HepG2 (cell line): ENCODE data around the gene B3GNT2. TPM values are rescaled to one million over a fixed set of nuclear protein-coding genes. Genes with fewer than 3 reads are reported as not detected.
A peak's percentile ranks its signal among the peaks of the same experiment; 100 is the strongest.

ENCODE experiments used
- ATAC-seq: fragments of 200-7000 bp; cut with Tn5 transposase; 3 replicates; pipeline ENCODE4 v1.9.1; 2020; ENCODE audit warnings: mild to moderate bottlenecking, moderate library complexity
- BruUV-seq: library from RNA; stranded (reverse); fragments of 400-500 nt; replicated peaks from 2 replicates; lab custom pipeline; 2021; lab: Mats Ljungman, UMichigan
- CTCF ChIA-PET: fragments of 300-600 bp; formaldehyde crosslinking; extraction: SDS; loops from one replicate; lab custom pipeline; 2021; ENCODE audit warnings: low total read pairs, inconsistent platforms, low intra/inter-chr PET ratio; lab: Yijun Ruan, JAX
- POLR2A ChIA-PET: fragments of 350-600 bp; sonication (Branson Sonifier 250); formaldehyde crosslinking; loops from one replicate; lab custom pipeline; 2020; ENCODE audit warnings: antibody characterized with exemption, inconsistent platforms; lab: Yijun Ruan, JAX
- DNase-seq: peaks from one replicate; pipeline ENCODE4 v3.0.0-alpha.2; 2015; ENCODE audit warnings: low spot score
- FAIRE-seq: peaks from 3 replicates; lab custom pipeline; 2011; peaks lifted over from hg19 to GRCh38; lab: Jason Lieb, UNC
- H2AFZ ChIP-seq: one replicate; pipeline ENCODE4 v1.6.1; 2011; ENCODE audit warnings: low read length, inconsistent platforms
- H3K27ac ChIP-seq: fragments of 300-600 bp; 3 replicates; pipeline ENCODE4 v1.8.0; 2011; ENCODE audit warnings: mixed run types, mild to moderate bottlenecking, mixed read lengths, low read length, inconsistent platforms; ENCODE audit not compliant: insufficient read depth; ENCODE audit errors: extremely low read length
- H3K27me3 ChIP-seq, 2 experiments: fragments of 200-600 bp in 1 of 2; 2 replicates in 1 of 2; 3 replicates in 1 of 2; pipeline versions ENCODE4 v1.6.0 to v1.8.0; 2011; ENCODE audit warnings: low read length in 2 of 2, mild to moderate bottlenecking in 2 of 2, moderate library complexity in 2 of 2, inconsistent platforms in 1 of 2; ENCODE audit not compliant: insufficient read depth in 2 of 2, control insufficient read depth in 1 of 2
- H3K36me3 ChIP-seq, 2 experiments: fragments of 200-600 bp in 1 of 2; replicated peaks in 1 of 2; 2 replicates in 1 of 2; 3 replicates in 1 of 2; pipeline versions ENCODE4 v1.5.1 to v1.8.0; 2011; ENCODE audit warnings: low read length in 2 of 2, inconsistent platforms in 1 of 2; ENCODE audit not compliant: insufficient read depth in 2 of 2, control insufficient read depth in 1 of 2
- H3K4me1 ChIP-seq: 2 replicates; pipeline ENCODE4 v1.5.1; 2012; ENCODE audit warnings: low read length, inconsistent platforms; ENCODE audit not compliant: insufficient read depth
- H3K4me2 ChIP-seq: 2 replicates; pipeline ENCODE4 v1.6.0; 2011; ENCODE audit warnings: low read depth, low read length, inconsistent platforms
- H3K4me3 ChIP-seq, 3 experiments: fragments of 200-600 bp in 1 of 3; sonication (generic), shearing (Covaris generic) in 1 of 3; replicated peaks in 1 of 3; 2 replicates each; pipeline ENCODE4 v1.5.1; 2011 to 2016; ENCODE audit warnings: low read length in 3 of 3, inconsistent platforms in 2 of 3, low read depth in 2 of 3, mild to moderate bottlenecking in 2 of 3, control low read depth in 1 of 3, mixed read lengths in 1 of 3; ENCODE audit not compliant: insufficient read depth in 1 of 3
- H3K79me2 ChIP-seq: one replicate; pipeline ENCODE4 v1.6.1; 2011; ENCODE audit warnings: low read length, inconsistent platforms; ENCODE audit not compliant: insufficient read depth
- H3K9ac ChIP-seq: 2 replicates; pipeline ENCODE4 v1.6.0; 2011; ENCODE audit warnings: mild to moderate bottlenecking, low read depth, low read length, inconsistent platforms; ENCODE audit not compliant: insufficient read depth
- H3K9me3 ChIP-seq: 2 replicates; pipeline ENCODE4 v1.5.1; 2012; ENCODE audit warnings: mild to moderate bottlenecking, low read length
- H4K20me1 ChIP-seq: 2 replicates; pipeline ENCODE4 v1.6.0; 2011; ENCODE audit warnings: inconsistent platforms, mild to moderate bottlenecking, low read length, moderate library complexity; ENCODE audit not compliant: insufficient read depth
- ATM ChIP-seq: fragments of 450-650 bp; IDR thresholded peaks from 2 replicates; pipeline ENCODE4 v1.7.1; 2017; ENCODE audit warnings: mild to moderate bottlenecking, borderline replicate concordance
- BRD4 ChIP-seq: sonication (generic); formaldehyde crosslinking; IDR thresholded peaks from 2 replicates; pipeline ENCODE4 v1.4.0; 2020; ENCODE audit warnings: missing genetic modification reagents
- DR1 ChIP-seq: sonication (generic); formaldehyde crosslinking; IDR thresholded peaks from 2 replicates; pipeline ENCODE4 v1.8.0; 2021; ENCODE audit warnings: mild to moderate bottlenecking, missing genetic modification reagents, inconsistent platforms
- GABPA ChIP-seq, 2 experiments: IDR thresholded peaks; 2 replicates each; pipeline ENCODE4 v1.6.1; 2011 to 2016; ENCODE audit warnings: low read depth in 2 of 2, low read length in 1 of 2, missing biosample characterization in 1 of 2, missing genetic modification characterization in 1 of 2
- GZF1 ChIP-seq: sonication (generic); formaldehyde crosslinking; IDR thresholded peaks from 2 replicates; pipeline ENCODE4 v1.5.1; 2020; ENCODE audit warnings: mild to moderate bottlenecking, missing genetic modification reagents
- HNF4A ChIP-seq: sonication (generic); formaldehyde crosslinking; IDR thresholded peaks from 2 replicates; pipeline ENCODE4 v1.4.0; 2020; ENCODE audit warnings: missing genetic modification reagents
- KDM2A ChIP-seq: sonication (generic); formaldehyde crosslinking; IDR thresholded peaks from 2 replicates; pipeline ENCODE4 v1.4.0; 2020; ENCODE audit warnings: low read depth, missing genetic modification reagents, borderline replicate concordance
- KDM6A ChIP-seq: IDR thresholded peaks from 2 replicates; pipeline ENCODE4 v1.6.1; 2016; ENCODE audit warnings: low read depth
- MED13 ChIP-seq: sonication (generic); formaldehyde crosslinking; IDR thresholded peaks from 2 replicates; pipeline ENCODE4 v1.5.0; 2020; ENCODE audit warnings: missing genetic modification reagents
- MXI1 ChIP-seq: IDR thresholded peaks from 3 replicates; pipeline ENCODE4 v1.6.1; 2012; ENCODE audit warnings: low read depth, low read length, inconsistent platforms, borderline replicate concordance
- SIX4 ChIP-seq: sonication (generic); formaldehyde crosslinking; IDR thresholded peaks from 2 replicates; pipeline ENCODE4 v1.4.0; 2020; ENCODE audit warnings: missing genetic modification reagents
- SYNCRIP ChIP-seq: fragments of 200-400 bp; formaldehyde crosslinking; IDR thresholded peaks from 2 replicates; pipeline ENCODE4 v1.6.1; 2018; ENCODE audit warnings: mild to moderate bottlenecking, low read depth, low read length; ENCODE audit not compliant: insufficient read depth
- TBX2 ChIP-seq: sonication (generic); formaldehyde crosslinking; IDR thresholded peaks from 2 replicates; pipeline ENCODE4 v1.5.0; 2020; ENCODE audit warnings: missing genetic modification reagents, mild to moderate bottlenecking, borderline replicate concordance
- THYN1 ChIP-seq: sonication (generic); formaldehyde crosslinking; IDR thresholded peaks from 2 replicates; pipeline ENCODE4 v1.8.1; 2023; ENCODE audit warnings: low read depth, mild to moderate bottlenecking, moderate library complexity, missing genetic modification reagents, borderline replicate concordance
- ZFP36L1 ChIP-seq: sonication (generic); formaldehyde crosslinking; IDR thresholded peaks from 2 replicates; pipeline ENCODE4 v1.8.0; 2022; ENCODE audit warnings: mild to moderate bottlenecking, missing genetic modification reagents, moderate library complexity
- ZNF138 ChIP-seq: sonication (generic); formaldehyde crosslinking; IDR thresholded peaks from 2 replicates; pipeline ENCODE4 v1.5.0; 2020; ENCODE audit warnings: mild to moderate bottlenecking, low read depth, missing genetic modification reagents
- ZNF510 ChIP-seq: sonication (generic); formaldehyde crosslinking; IDR thresholded peaks from 2 replicates; pipeline ENCODE4 v1.4.0; 2020; ENCODE audit warnings: low read depth, mild to moderate bottlenecking, missing genetic modification reagents
- ZNF605 ChIP-seq: sonication (generic); formaldehyde crosslinking; IDR thresholded peaks from 2 replicates; pipeline ENCODE4 v1.8.0; 2022; ENCODE audit warnings: mild to moderate bottlenecking, missing genetic modification reagents
- ZNF773 ChIP-seq: sonication (generic); formaldehyde crosslinking; IDR thresholded peaks from 2 replicates; pipeline ENCODE4 v1.4.0; 2020; ENCODE audit warnings: missing genetic modification reagents, borderline replicate concordance
- WGBS: methylation state at CpG from one replicate; pipeline ENCODE4 v1.1.6; 2017; ENCODE audit warnings: low lambda C conversion rate; 5-methylcytosine and 5-hydroxymethylcytosine counted together
- in situ Hi-C: cut with HindIII; loops from 2 replicates; pipeline ENCODE4 v1.10.0; 2017; ENCODE audit warnings: low pct_unique_long_range_greater_than_20kb; ENCODE audit not compliant: extremely low pct_ligation_motif_present
- intact Hi-C: fragments of 100-400 bp; cut with micrococcal nuclease; formaldehyde crosslinking; loops from one replicate; pipeline ENCODE4 v1.10.0; 2022; ENCODE audit not compliant: unreplicated experiment
- polyA plus RNA-seq, 8 experiments: library from polyadenylated mRNA; depleted of rRNA in 3 of 8; stranded (reverse) in 7 of 8; unstranded in 1 of 8; fragments of >200 nt; fragmentation: Illumina TruSeq in 4 of 8; extraction: Trizol in 4 of 8; gene quantifications; 2 replicates each; pipeline versions ENCODE4 v1.2.1 to v1.2.3, GENCODE V29; 2011 to 2016; ENCODE audit warnings: low read depth in 4 of 8, missing spikeins in 1 of 8, mixed read lengths in 1 of 8; ENCODE audit not compliant: insufficient read depth in 1 of 8
- total RNA-seq, 5 experiments: library from RNA; depleted of rRNA; stranded (reverse); fragments of >200 nt; fragmentation: Illumina TruSeq; extraction: Trizol; gene quantifications; 2 replicates each; pipeline ENCODE4 v1.2.3, GENCODE V29; 2016; ENCODE audit warnings: low read depth in 1 of 5
- TF ChIP-seq, protein P1 (sequence below): conservative IDR thresholded peaks from 2 replicates; pipeline ENCODE4 v1.6.1; 2018; ENCODE audit warnings: missing genetic modification reagents
- TF ChIP-seq, protein P2 (sequence below), 2 experiments: sonication (generic) in 1 of 2; formaldehyde crosslinking in 1 of 2; IDR thresholded peaks; 2 replicates each; pipeline versions ENCODE4 v1.4.0 to v1.6.1; 2016 to 2020; ENCODE audit warnings: borderline replicate concordance in 1 of 2, low read depth in 1 of 2, mild to moderate bottlenecking in 1 of 2, missing genetic modification reagents in 1 of 2

B3GNT2 gene
- total and polyA plus RNA-seq, 2 of the 13 experiments (the other 11 are each of a cell fraction or from before 2014, with no cell fraction given) = 26.3 to 28.5 TPM

DNA sequence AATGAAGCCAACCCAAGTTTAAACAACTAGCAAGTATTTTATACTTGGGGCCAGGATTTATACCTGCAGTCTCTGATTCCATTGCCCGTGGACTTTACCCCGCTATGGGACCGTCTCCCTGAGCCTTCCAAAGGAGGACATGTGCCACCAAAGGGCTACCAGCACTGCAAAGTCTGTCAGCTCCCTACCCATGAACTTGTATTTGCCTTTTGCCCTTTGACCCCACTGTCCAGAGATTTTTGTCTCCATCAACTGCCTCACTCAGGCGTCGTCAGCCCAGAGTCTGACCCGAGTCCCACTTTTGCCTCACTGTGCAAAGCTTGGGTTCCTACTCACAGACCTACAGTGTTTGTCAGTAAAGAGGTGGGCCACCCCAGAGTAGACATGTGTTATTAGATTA lies 40.6 kb downstream of the B3GNT2 start (continued):
- TF ChIP-seq THYN1 (CRISPR knock-in tag) (no peak), MXI1 (no peak), ZNF510 (no peak), HNF4A (CRISPR knock-in tag) (peak; percentile 67), SYNCRIP (no peak)
- TF ChIP-seq, protein P1, sequence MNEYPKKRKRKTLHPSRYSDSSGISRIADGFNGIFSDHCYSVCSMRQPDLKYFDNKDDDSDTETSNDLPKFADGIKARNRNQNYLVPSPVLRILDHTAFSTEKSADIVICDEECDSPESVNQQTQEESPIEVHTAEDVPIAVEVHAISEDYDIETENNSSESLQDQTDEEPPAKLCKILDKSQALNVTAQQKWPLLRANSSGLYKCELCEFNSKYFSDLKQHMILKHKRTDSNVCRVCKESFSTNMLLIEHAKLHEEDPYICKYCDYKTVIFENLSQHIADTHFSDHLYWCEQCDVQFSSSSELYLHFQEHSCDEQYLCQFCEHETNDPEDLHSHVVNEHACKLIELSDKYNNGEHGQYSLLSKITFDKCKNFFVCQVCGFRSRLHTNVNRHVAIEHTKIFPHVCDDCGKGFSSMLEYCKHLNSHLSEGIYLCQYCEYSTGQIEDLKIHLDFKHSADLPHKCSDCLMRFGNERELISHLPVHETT = no peak

DNA sequence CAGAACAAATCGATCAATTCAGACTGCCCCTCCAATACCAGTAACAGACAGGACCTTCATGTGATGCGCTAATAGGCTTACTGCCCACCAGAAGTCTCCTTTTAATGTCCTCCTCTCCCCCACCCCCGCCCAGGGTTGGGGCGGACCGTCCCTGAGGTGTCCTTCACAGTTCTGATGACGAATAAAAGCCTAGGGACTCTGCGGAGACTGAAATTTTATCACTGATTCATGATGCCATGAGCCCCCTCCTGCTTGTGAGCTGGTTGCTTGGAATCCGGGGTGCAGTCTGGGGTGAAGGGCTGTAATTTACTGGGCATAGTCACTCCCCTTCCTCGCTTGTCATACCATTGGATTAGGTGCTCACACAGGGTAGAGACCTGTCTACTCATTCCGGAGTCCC lies 42.3 kb downstream of the B3GNT2 start:
- Histone ChIP-seq H3K27ac (no peak overlapping the region), H4K20me1 (no peaks in the 10 kb centered on the region), H3K9ac (no peak overlapping the region), H3K4me2 (no peak overlapping the region), H3K4me3 (no peak overlapping the region), H3K9me3 (no peaks in the 10 kb centered on the region), H3K79me2 (no peaks in the 10 kb centered on the region), H2AFZ (no peak overlapping the region), H3K36me3 (no peaks in the 10 kb centered on the region), H3K4me1 (peaks cover 9% of the 10 kb centered on the region), H3K27me3 (no peaks in the 10 kb centered on the region)
- no peak for FAIRE-seq
- ChIA-PET POLR2A (no interaction called here), CTCF (no interaction called here)
- ATAC-seq = no peak
- in situ Hi-C loops = no loop called here
- intact Hi-C loops = loop anchor here (5.0 kb wide), 1 partner anchor 41 kb away; the partner anchor contains the start of gene B3GNT2
- no peak for DNase-seq
- no TSS peak for BruUV-seq
- 82% methylated on average over 10 of the region's 10 CpGs for WGBS
- TF ChIP-seq, protein P2, sequence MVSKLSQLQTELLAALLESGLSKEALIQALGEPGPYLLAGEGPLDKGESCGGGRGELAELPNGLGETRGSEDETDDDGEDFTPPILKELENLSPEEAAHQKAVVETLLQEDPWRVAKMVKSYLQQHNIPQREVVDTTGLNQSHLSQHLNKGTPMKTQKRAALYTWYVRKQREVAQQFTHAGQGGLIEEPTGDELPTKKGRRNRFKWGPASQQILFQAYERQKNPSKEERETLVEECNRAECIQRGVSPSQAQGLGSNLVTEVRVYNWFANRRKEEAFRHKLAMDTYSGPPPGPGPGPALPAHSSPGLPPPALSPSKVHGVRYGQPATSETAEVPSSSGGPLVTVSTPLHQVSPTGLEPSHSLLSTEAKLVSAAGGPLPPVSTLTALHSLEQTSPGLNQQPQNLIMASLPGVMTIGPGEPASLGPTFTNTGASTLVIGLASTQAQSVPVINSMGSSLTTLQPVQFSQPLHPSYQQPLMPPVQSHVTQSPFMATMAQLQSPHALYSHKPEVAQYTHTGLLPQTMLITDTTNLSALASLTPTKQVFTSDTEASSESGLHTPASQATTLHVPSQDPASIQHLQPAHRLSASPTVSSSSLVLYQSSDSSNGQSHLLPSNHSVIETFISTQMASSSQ (IDR thresholded peaks at IDR 0.05; ENCODE audit: low read depth) = no peak
- TF ChIP-seq, protein P2 (CRISPR knock-in tag; IDR thresholded peaks at IDR 0.05; ENCODE audit: borderline replicate concordance) = no peak
- TF ChIP-seq ZNF773 (CRISPR knock-in tag) (no peak), ZFP36L1 (no peak), KDM2A (no peak), ZNF138 (CRISPR knock-in tag) (no peak), DR1 (CRISPR knock-in tag) (no peak), TBX2 (CRISPR knock-in tag) (no peak), BRD4 (CRISPR knock-in tag) (no peak), MED13 (no peak), ZNF605 (CRISPR knock-in tag) (no peak), ATM (no peak), KDM6A (CRISPR knock-in tag) (no peak), GZF1 (CRISPR knock-in tag) (no peak), SIX4 (CRISPR knock-in tag) (no peak), GABPA (IDR thresholded peaks at IDR 0.05; ENCODE audit: low read depth, low read length) (no peak), GABPA (CRISPR knock-in tag; IDR thresholded peaks at IDR 0.05; ENCODE audit: low read depth) (no peak)
